Type B pancreatic cell (in vitro differentiated cells): ENCODE results near the gene AUH. TPM values are rescaled to one million over a fixed set of nuclear protein-coding genes. Genes with fewer than 3 reads are reported as not detected.

Experiments
- DNase-seq: peaks from one replicate; pipeline ENCODE4 v3.0.0; 2021; ENCODE audit warnings: mixed read lengths; ENCODE audit not compliant: unreplicated experiment; ENCODE audit errors: extremely low spot score
- H3K27ac Mint-ChIP-seq: 2 replicates; pipeline ENCODE4 v1.8.0; 2021; ENCODE audit warnings: mild to moderate bottlenecking, mixed read lengths
- H3K27me3 Mint-ChIP-seq: 2 replicates; pipeline ENCODE4 v1.8.0; 2021; ENCODE audit warnings: mixed read lengths
- H3K36me3 Mint-ChIP-seq: 2 replicates; pipeline ENCODE4 v1.8.0; 2021; ENCODE audit warnings: mixed read lengths
- H3K4me1 Mint-ChIP-seq: one replicate; pipeline ENCODE4 v1.8.0; 2021; ENCODE audit warnings: mixed read lengths; ENCODE audit not compliant: unreplicated experiment
- H3K4me3 Mint-ChIP-seq: 2 replicates; pipeline ENCODE4 v1.8.0; 2021; ENCODE audit warnings: mild to moderate bottlenecking, mixed read lengths
- H3K9me3 Mint-ChIP-seq: 2 replicates; pipeline ENCODE4 v1.8.0; 2021; ENCODE audit warnings: mixed read lengths
- CTCF ChIP-seq: fragments of 200-600 bp; sonication (generic); conservative IDR thresholded peaks from 2 replicates; pipeline ENCODE4 v1.5.0; 2021; ENCODE audit warnings: antibody characterized with exemption, mild to moderate bottlenecking
- long read RNA-seq: library from polyadenylated mRNA; unstranded; transcript quantifications from one replicate; pipeline ENCODE4 v2.0.0, GENCODE V29; 2020
- total RNA-seq: library from RNA; stranded (reverse); gene quantifications from 2 replicates; pipeline ENCODE4 v1.2.1, GENCODE V29; 2021; ENCODE audit warnings: low replicate concordance

AUH gene
- total RNA-seq, result 25.0 and 25.9 TPM in 2 replicates
- long read RNA-seq, partial matches to known transcripts, result 2 of 13 reads
- long read RNA-seq, other reads (novel, unspliced or antisense), result 7 of 13 reads

GRCh38 chr9:91361291-91362050 lies at the start of gene AUH:
Gene AUH, minus strand, starts transcription at chr9:91361918. Its CDS starts 29 bp downstream, at chr9:91361889.
- peak; percentile 92 for DNase-seq
- peak; percentile 59 for TF ChIP-seq CTCF
- peak within 1 kb of the TSS; percentile 94 for H3K27ac Mint-ChIP-seq
- H3K9me3 Mint-ChIP-seq, result no peaks in the 10 kb centered on the region
- H3K27me3 Mint-ChIP-seq, result no peaks in the 10 kb centered on the region
- H3K4me3 Mint-ChIP-seq, result peak within 1 kb of the TSS; percentile 99
- peaks cover 31% of the 10 kb centered on the region for H3K4me1 Mint-ChIP-seq
- H3K36me3 Mint-ChIP-seq, result peaks cover 3% of the 10 kb centered on the region

- H3K4me3 Mint-ChIP-seq, result no peak overlapping the region
- H3K9me3 Mint-ChIP-seq, result no peaks in the 10 kb centered on the region
- TF ChIP-seq CTCF, result no peak
- peaks cover 6% of the 10 kb centered on the region for H3K4me1 Mint-ChIP-seq
- no peak for DNase-seq
- no peak overlapping the region for H3K27ac Mint-ChIP-seq
- no peaks in the 10 kb centered on the region for H3K27me3 Mint-ChIP-seq
- H3K36me3 Mint-ChIP-seq, result peaks cover 39% of the 10 kb centered on the region
These were observed 49.5 kb upstream of the AUH start for GRCh38 chr9:91411096-91411771.

- Mint-ChIP-seq H3K4me3 (no peak overlapping the region), H3K4me1 (peaks cover 6% of the 10 kb centered on the region), H3K27me3 (no peaks in the 10 kb centered on the region), H3K36me3 (peaks cover 43% of the 10 kb centered on the region), H3K9me3 (no peaks in the 10 kb centered on the region), H3K27ac (no peak overlapping the region)
- TF ChIP-seq CTCF, result no peak
- no peak for DNase-seq
These were observed 48.4 kb upstream of the AUH start for GRCh38 chr9:91410161-91410560.

GRCh38 chr9:91408475-91408874 lies 46.8 kb upstream of the AUH start:
- no peak for DNase-seq
- Mint-ChIP-seq H3K9me3 (peaks cover 5% of the 10 kb centered on the region), H3K4me1 (peaks cover 1% of the 10 kb centered on the region), H3K27ac (no peak overlapping the region), H3K4me3 (no peak overlapping the region), H3K36me3 (peaks cover 40% of the 10 kb centered on the region), H3K27me3 (no peaks in the 10 kb centered on the region)
- no peak for TF ChIP-seq CTCF

GRCh38 chr9:91407580-91408318 lies 46.0 kb upstream of the AUH start:
- Mint-ChIP-seq H3K4me1 (no peaks in the 10 kb centered on the region), H3K27ac (no peak overlapping the region), H3K27me3 (no peaks in the 10 kb centered on the region), H3K4me3 (no peak overlapping the region), H3K9me3 (peaks cover 7% of the 10 kb centered on the region), H3K36me3 (peaks cover 39% of the 10 kb centered on the region)
- no peak for TF ChIP-seq CTCF
- no peak for DNase-seq
